ENCODE results near the gene SGCA. TPM values are rescaled to one million over a fixed set of nuclear protein-coding genes. Genes with fewer than 3 reads are reported as not detected.
A peak's percentile ranks its signal among the peaks of the same experiment; 100 is the strongest.

Gene SGCA
- total and polyA plus RNA-seq, 9 of the 15 experiments (the other 6 are each of a cell fraction or from before 2014, with no cell fraction given), result not detected

DNA sequence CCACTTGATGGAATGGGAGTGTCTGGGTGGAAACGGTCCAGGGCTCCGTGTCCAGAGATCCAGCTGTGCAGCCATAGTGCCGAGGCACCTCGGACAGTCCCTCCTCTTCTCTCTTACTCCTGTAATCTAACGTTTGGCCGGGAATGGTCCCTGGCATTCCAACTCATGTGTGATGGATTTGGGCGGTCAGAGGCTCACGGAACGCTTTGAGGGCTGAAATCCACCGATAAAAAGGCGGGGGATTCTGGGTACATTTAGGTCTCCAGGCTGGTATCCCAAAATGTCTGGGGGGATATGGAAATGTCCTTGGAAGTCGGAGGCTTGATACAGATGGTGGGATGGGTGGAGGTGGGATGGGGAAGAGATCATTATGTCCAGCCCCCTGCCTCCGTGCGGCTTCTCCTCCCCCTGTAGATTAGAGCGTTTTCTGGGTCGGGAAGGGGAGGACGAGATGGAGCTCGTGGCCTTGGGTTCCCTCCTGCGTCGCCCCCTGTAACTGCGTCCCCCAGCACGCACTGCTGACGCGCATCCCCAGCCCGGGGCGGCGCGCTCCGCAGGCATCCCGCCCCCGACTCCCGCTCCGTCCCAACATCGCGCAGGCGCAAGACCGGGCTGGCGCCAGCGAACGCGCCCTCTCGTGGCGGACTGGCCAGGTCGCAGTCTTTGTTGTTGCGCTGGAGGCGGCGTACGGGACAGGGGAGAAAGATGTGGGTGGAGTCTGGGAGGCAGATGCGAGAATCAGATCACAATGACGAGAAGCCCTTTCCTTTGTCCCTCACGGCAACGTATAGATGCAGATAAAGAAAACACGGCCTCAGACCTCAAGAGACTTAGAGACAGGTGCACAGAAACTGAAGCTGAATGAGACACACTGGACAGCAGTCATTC lies 4.5 kb upstream of the SGCA start (continued):
- TF ChIP-seq ZBTB5 (IDR thresholded peaks at IDR 0.05) (no peak), MTA3 (IDR thresholded peaks at IDR 0.05; ENCODE audit: borderline replicate concordance) (peak; percentile 63; the same call in 1 of the 2 replicates), JUND (IDR thresholded peaks at IDR 0.05; ENCODE audit: borderline replicate concordance, low read depth, low read length) (peak; percentile 59), JUND (tag; IDR thresholded peaks at IDR 0.05; ENCODE audit: borderline replicate concordance, low read depth, low read length) (peak; percentile 44; the same call in 1 of the 3 replicates), ILK (tag; IDR thresholded peaks at IDR 0.05; ENCODE audit: borderline replicate concordance, low read depth) (no peak), CTCFL (IDR thresholded peaks at IDR 0.05; ENCODE audit: borderline replicate concordance, insufficient read depth, low read depth, low read length, poor library complexity, severe bottlenecking) (peak; percentile 74), SUPT5H (IDR thresholded peaks at IDR 0.05) (no peak), TBL1XR1 (IDR thresholded peaks at IDR 0.05; ENCODE audit: low read length in 2 of 2) (peak in 1 of 2 experiments; percentile 31; a peak in 1 of 4 replicates), NRF1 (conservative IDR thresholded peaks at IDR 0.05 in 1 of 2, IDR thresholded peaks at IDR 0.05 in 1 of 2) (peak; percentile 94 to 96), CREBBP (IDR thresholded peaks at IDR 0.05; ENCODE audit: low read depth, low read length) (no peak), ZNF174 (CRISPR knock-in tag; IDR thresholded peaks at IDR 0.05) (no peak), TCF7L2 (IDR thresholded peaks at IDR 0.05; ENCODE audit: low read depth, low read length) (no peak), ESRRA (IDR thresholded peaks at IDR 0.05; ENCODE audit: borderline replicate concordance, low read depth) (peak; percentile 59; the same call in 1 of the 2 replicates), ZBTB1 (CRISPR knock-in tag; IDR thresholded peaks at IDR 0.05; ENCODE audit: borderline replicate concordance, low read depth) (no peak), CBX5 (IDR thresholded peaks at IDR 0.05; ENCODE audit: borderline replicate concordance, low read depth) (no peak), ZNF165 (CRISPR knock-in tag; IDR thresholded peaks at IDR 0.05; ENCODE audit: borderline replicate concordance) (no peak), FOXA3 (CRISPR knock-in tag; conservative IDR thresholded peaks at IDR 0.05 in 1 of 2, IDR thresholded peaks at IDR 0.05 in 1 of 2) (no peak)
- TF ChIP-seq, protein P1, sequence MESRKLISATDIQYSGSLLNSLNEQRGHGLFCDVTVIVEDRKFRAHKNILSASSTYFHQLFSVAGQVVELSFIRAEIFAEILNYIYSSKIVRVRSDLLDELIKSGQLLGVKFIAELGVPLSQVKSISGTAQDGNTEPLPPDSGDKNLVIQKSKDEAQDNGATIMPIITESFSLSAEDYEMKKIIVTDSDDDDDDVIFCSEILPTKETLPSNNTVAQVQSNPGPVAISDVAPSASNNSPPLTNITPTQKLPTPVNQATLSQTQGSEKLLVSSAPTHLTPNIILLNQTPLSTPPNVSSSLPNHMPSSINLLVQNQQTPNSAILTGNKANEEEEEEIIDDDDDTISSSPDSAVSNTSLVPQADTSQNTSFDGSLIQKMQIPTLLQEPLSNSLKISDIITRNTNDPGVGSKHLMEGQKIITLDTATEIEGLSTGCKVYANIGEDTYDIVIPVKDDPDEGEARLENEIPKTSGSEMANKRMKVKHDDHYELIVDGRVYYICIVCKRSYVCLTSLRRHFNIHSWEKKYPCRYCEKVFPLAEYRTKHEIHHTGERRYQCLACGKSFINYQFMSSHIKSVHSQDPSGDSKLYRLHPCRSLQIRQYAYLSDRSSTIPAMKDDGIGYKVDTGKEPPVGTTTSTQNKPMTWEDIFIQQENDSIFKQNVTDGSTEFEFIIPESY (CRISPR knock-in tag; IDR thresholded peaks at IDR 0.05), result peak; percentile 34; the same call in 1 of the 2 replicates
- TF ChIP-seq, protein P2, sequence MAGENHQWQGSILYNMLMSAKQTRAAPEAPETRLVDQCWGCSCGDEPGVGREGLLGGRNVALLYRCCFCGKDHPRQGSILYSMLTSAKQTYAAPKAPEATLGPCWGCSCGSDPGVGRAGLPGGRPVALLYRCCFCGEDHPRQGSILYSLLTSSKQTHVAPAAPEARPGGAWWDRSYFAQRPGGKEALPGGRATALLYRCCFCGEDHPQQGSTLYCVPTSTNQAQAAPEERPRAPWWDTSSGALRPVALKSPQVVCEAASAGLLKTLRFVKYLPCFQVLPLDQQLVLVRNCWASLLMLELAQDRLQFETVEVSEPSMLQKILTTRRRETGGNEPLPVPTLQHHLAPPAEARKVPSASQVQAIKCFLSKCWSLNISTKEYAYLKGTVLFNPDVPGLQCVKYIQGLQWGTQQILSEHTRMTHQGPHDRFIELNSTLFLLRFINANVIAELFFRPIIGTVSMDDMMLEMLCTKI (IDR thresholded peaks at IDR 0.05; ENCODE audit: partially characterized antibody), result no peak
